K562 (cell line): ENCODE data around the gene HS3ST5. TPM values are rescaled to one million over a fixed set of nuclear protein-coding genes. Genes with fewer than 3 reads are reported as not detected.

Experiments used
- ATAC-seq: fragments of 200-7000 bp; cut with Tn5 transposase; 3 replicates; pipeline ENCODE4 v1.9.1; 2020; ENCODE audit warnings: moderate library complexity
- BruUV-seq: library from RNA; stranded (reverse); fragments of 400-500 nt; replicated peaks from 2 replicates; lab custom pipeline; 2021; lab: Mats Ljungman, UMichigan
- CTCF ChIA-PET: fragments of 300-600 bp; formaldehyde crosslinking; extraction: SDS; loops from one replicate; lab custom pipeline; 2021; ENCODE audit warnings: low intra/inter-chr PET ratio; lab: Yijun Ruan, JAX
- POLR2A ChIA-PET: fragments of 300-600, 350-650 bp; sonication (Branson Sonifier 250); formaldehyde crosslinking; extraction: SDS; loops from one replicate; lab custom pipeline; 2021; ENCODE audit warnings: antibody characterized with exemption, inconsistent platforms; lab: Yijun Ruan, JAX
- DNase-seq, 4 experiments: peaks; one replicate each; pipeline versions ENCODE4 v3.0.0 to v3.0.0-alpha.2; 2011 to 2018; ENCODE audit warnings: low spot score in 3 of 4, mixed read lengths in 3 of 4; ENCODE audit errors: extremely low read depth in 1 of 4
- FAIRE-seq: peaks from 2 replicates; lab custom pipeline; 2011; peaks lifted over from hg19 to GRCh38; lab: Jason Lieb, UNC
- H2AFZ ChIP-seq: 2 replicates; pipeline ENCODE4 v1.6.0; 2011; ENCODE audit warnings: low read depth, low read length, control low read depth, inconsistent platforms
- H3K27ac ChIP-seq: fragments of 200-600 bp; 3 replicates; pipeline ENCODE4 v1.8.0; 2011; ENCODE audit warnings: low read depth, mild to moderate bottlenecking, control low read depth, inconsistent platforms, low read length, moderate library complexity, mixed read lengths; ENCODE audit errors: extremely low read depth
- H3K27me3 ChIP-seq, 2 experiments: fragments of 300-600 bp in 1 of 2; 2 replicates in 1 of 2; 3 replicates in 1 of 2; pipeline versions ENCODE4 v1.6.0 to v1.8.0; 2011; ENCODE audit warnings: inconsistent platforms in 2 of 2, low read length in 2 of 2, mild to moderate bottlenecking in 1 of 2, mixed read lengths in 1 of 2, moderate library complexity in 1 of 2; ENCODE audit not compliant: control insufficient read depth in 2 of 2, insufficient read depth in 2 of 2
- H3K36me3 ChIP-seq: fragments of 300-600 bp; 3 replicates; pipeline ENCODE4 v1.8.0; 2011; ENCODE audit warnings: mild to moderate bottlenecking, low read length, inconsistent platforms; ENCODE audit not compliant: control insufficient read depth, insufficient read depth
- H3K4me1 ChIP-seq, 2 experiments: fragments of 200-600 bp in 1 of 2; replicated peaks in 1 of 2; 2 replicates in 1 of 2; 3 replicates in 1 of 2; pipeline versions ENCODE4 v1.5.1 to v1.8.0; 2011; ENCODE audit warnings: inconsistent platforms in 2 of 2, low read length in 2 of 2, mild to moderate bottlenecking in 1 of 2, mixed read lengths in 1 of 2, moderate library complexity in 1 of 2; ENCODE audit not compliant: control insufficient read depth in 2 of 2, insufficient read depth in 2 of 2
- H3K4me2 ChIP-seq: 2 replicates; pipeline ENCODE4 v1.6.1; 2011; ENCODE audit warnings: low read length, control low read depth, inconsistent platforms, mixed read lengths; ENCODE audit not compliant: insufficient read depth
- H3K4me3 ChIP-seq: fragments of 200-600 bp; sonication (generic), shearing (Covaris generic); 2 replicates; pipeline ENCODE4 v1.5.1; 2016; ENCODE audit warnings: control low read depth, inconsistent platforms
- H3K79me2 ChIP-seq: fragments of 200-600 bp; 3 replicates; pipeline ENCODE4 v1.8.0; 2011; ENCODE audit warnings: low read length, inconsistent platforms; ENCODE audit not compliant: control insufficient read depth, insufficient read depth
- H3K9ac ChIP-seq, 2 experiments: 2 replicates each; pipeline versions ENCODE4 v1.6.0 to v1.6.1; 2011; ENCODE audit warnings: low read depth in 2 of 2, low read length in 2 of 2, control low read depth in 1 of 2, inconsistent platforms in 1 of 2, mild to moderate bottlenecking in 1 of 2, mixed read lengths in 1 of 2; ENCODE audit not compliant: insufficient read depth in 1 of 2
- H3K9me1 ChIP-seq: one replicate; pipeline ENCODE4 v1.6.0; 2011; ENCODE audit warnings: inconsistent platforms, mild to moderate bottlenecking, low read length, moderate library complexity; ENCODE audit not compliant: control insufficient read depth, insufficient read depth
- H3K9me3 ChIP-seq: replicated peaks from 2 replicates; pipeline ENCODE4 v1.5.1; 2011; ENCODE audit warnings: low read depth, low read length, inconsistent platforms; ENCODE audit not compliant: control insufficient read depth, insufficient read depth
- H4K20me1 ChIP-seq: replicated peaks from 2 replicates; pipeline ENCODE4 v1.6.1; 2011; ENCODE audit warnings: low read length, inconsistent platforms, mixed read lengths; ENCODE audit not compliant: control insufficient read depth, insufficient read depth
- EWSR1 ChIP-seq: fragments of 450-650 bp; IDR thresholded peaks from 2 replicates; pipeline ENCODE4 v1.6.1; 2018; ENCODE audit warnings: borderline replicate concordance, mild to moderate bottlenecking, low read depth, moderate library complexity; ENCODE audit not compliant: partially characterized antibody
- MCM5 ChIP-seq: fragments of 450-650 bp; IDR thresholded peaks from 2 replicates; pipeline ENCODE4 v1.6.1; 2016; ENCODE audit warnings: low read depth
- STAT5B ChIP-seq: fragments of 250-450 bp; sonication (Bioruptor Pico); IDR thresholded peaks from 2 replicates; pipeline ENCODE4 v1.8.0; 2021; ENCODE audit warnings: mild to moderate bottlenecking, inconsistent platforms
- TAL1 ChIP-seq: fragments of 450-650 bp; IDR thresholded peaks from 2 replicates; pipeline ENCODE4 v1.6.1; 2016; ENCODE audit warnings: mild to moderate bottlenecking
- TCF7L2 ChIP-seq: fragments of 150-350 bp; IDR thresholded peaks from 2 replicates; pipeline ENCODE4 v1.6.1; 2016; ENCODE audit warnings: low read depth, mild to moderate bottlenecking, low read length, moderate library complexity
- TEAD4 ChIP-seq, 2 experiments: sonication (generic) in 1 of 2; formaldehyde crosslinking in 1 of 2; IDR thresholded peaks; 2 replicates each; pipeline versions ENCODE4 v1.6.1 to v1.8.0; 2012 to 2022; ENCODE audit warnings: borderline replicate concordance in 1 of 2, inconsistent platforms in 1 of 2, low read length in 1 of 2, mild to moderate bottlenecking in 1 of 2, missing genetic modification reagents in 1 of 2
- U2AF2 ChIP-seq: fragments of 200-400 bp; formaldehyde crosslinking; optimal IDR thresholded peaks from 2 replicates; pipeline ENCODE3; 2017; ENCODE audit warnings: low read depth, mild to moderate bottlenecking, low read length
- ZNF124 ChIP-seq: sonication (generic); formaldehyde crosslinking; IDR thresholded peaks from 2 replicates; pipeline ENCODE4 v1.8.1; 2022; ENCODE audit warnings: missing genetic modification reagents
- ZNF764 ChIP-seq: fragments of 250-450 bp; sonication (Bioruptor Pico); IDR thresholded peaks from 2 replicates; pipeline ENCODE4 v1.4.0; 2020; ENCODE audit warnings: low read depth, mild to moderate bottlenecking, moderate library complexity
- WGBS: fragments of 100-300 bp; shearing (Covaris generic); methylation state at CpG from one replicate; pipeline ENCODE4 v1.1.6; 2016; ENCODE audit warnings: low coverage, mixed read lengths; ENCODE audit not compliant: insufficient coverage; ENCODE audit errors: missing lambda C conversion rate; 5-methylcytosine and 5-hydroxymethylcytosine counted together
- in situ Hi-C: fragments of 300-500 bp; cut with MboI; formaldehyde crosslinking; loops from 4 replicates; pipeline ENCODE4 v1.15.0; 2018; ENCODE audit warnings: inconsistent platforms, mixed read lengths
- intact Hi-C: fragments of 100-400 bp; cut with micrococcal nuclease; formaldehyde crosslinking; loops from 2 replicates; pipeline ENCODE4 v1.14.2; 2022
- polyA plus RNA-seq, 8 experiments: library from polyadenylated mRNA; depleted of rRNA in 4 of 8; stranded (reverse) in 5 of 8; unstranded in 3 of 8; fragments of >200 nt; fragmentation: Nextera tagmentation in 2 of 8; fragmentation: Illumina TruSeq in 1 of 8; extraction: Ambion mirVana in 2 of 8; extraction: Trizol in 1 of 8; gene quantifications; 2 replicates each; pipeline versions ENCODE4 v1.2.1 to v1.2.3, GENCODE V29; 2011 to 2014; ENCODE audit warnings: inconsistent platforms in 1 of 8, missing spikeins in 1 of 8
- total RNA-seq, 7 experiments: library from RNA; depleted of rRNA in 6 of 7; stranded (reverse); fragments of >200 nt in 6 of 7; fragmentation: Illumina TruSeq in 2 of 7; extraction: Trizol in 2 of 7; gene quantifications; 2 replicates each; pipeline versions ENCODE4 v1.2.1 to v1.2.3, GENCODE V29; 2011 to 2021; ENCODE audit warnings: low replicate concordance in 1 of 7
- TF ChIP-seq, protein P1 (sequence below): sonication (generic); formaldehyde crosslinking; IDR thresholded peaks from 2 replicates; pipeline ENCODE4 v1.8.0; 2023; ENCODE audit warnings: missing genetic modification reagents, mild to moderate bottlenecking, borderline replicate concordance
- TF ChIP-seq, protein P2 (sequence below): fragments of 250-450 bp; sonication (Bioruptor Pico); IDR thresholded peaks from 2 replicates; pipeline ENCODE4 v1.4.0; 2020; ENCODE audit warnings: mild to moderate bottlenecking, moderate library complexity
- TF ChIP-seq, protein P3 (sequence below): conservative IDR thresholded peaks from 2 replicates; pipeline ENCODE4 v1.6.1; 2011; ENCODE audit warnings: low read depth, mild to moderate bottlenecking, low read length; ENCODE audit not compliant: control insufficient read depth

The HS3ST5 gene
- total and polyA plus RNA-seq, 9 of the 15 experiments (the other 6 are each of a cell fraction or from before 2014, with no cell fraction given) = not detected

DNA sequence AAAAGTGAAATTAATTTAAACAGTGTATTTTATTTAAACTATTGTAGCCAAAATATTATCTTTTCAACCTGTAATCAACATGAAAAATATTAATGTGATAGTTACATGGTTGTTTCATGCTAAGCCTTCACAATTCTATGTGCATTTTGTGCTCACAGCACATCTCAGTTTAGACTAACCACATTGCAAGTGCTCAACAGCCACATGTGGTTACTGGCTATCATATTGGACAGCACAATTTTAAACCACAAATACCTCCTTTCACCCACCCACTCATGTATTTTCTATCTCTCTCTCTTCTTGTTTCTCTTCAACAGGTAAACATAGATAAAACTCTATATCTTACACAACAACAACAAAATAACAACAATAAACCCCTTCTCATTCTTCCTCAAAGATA, 12.5 kb upstream of the HS3ST5 start (continued):
- TF ChIP-seq, protein P1, sequence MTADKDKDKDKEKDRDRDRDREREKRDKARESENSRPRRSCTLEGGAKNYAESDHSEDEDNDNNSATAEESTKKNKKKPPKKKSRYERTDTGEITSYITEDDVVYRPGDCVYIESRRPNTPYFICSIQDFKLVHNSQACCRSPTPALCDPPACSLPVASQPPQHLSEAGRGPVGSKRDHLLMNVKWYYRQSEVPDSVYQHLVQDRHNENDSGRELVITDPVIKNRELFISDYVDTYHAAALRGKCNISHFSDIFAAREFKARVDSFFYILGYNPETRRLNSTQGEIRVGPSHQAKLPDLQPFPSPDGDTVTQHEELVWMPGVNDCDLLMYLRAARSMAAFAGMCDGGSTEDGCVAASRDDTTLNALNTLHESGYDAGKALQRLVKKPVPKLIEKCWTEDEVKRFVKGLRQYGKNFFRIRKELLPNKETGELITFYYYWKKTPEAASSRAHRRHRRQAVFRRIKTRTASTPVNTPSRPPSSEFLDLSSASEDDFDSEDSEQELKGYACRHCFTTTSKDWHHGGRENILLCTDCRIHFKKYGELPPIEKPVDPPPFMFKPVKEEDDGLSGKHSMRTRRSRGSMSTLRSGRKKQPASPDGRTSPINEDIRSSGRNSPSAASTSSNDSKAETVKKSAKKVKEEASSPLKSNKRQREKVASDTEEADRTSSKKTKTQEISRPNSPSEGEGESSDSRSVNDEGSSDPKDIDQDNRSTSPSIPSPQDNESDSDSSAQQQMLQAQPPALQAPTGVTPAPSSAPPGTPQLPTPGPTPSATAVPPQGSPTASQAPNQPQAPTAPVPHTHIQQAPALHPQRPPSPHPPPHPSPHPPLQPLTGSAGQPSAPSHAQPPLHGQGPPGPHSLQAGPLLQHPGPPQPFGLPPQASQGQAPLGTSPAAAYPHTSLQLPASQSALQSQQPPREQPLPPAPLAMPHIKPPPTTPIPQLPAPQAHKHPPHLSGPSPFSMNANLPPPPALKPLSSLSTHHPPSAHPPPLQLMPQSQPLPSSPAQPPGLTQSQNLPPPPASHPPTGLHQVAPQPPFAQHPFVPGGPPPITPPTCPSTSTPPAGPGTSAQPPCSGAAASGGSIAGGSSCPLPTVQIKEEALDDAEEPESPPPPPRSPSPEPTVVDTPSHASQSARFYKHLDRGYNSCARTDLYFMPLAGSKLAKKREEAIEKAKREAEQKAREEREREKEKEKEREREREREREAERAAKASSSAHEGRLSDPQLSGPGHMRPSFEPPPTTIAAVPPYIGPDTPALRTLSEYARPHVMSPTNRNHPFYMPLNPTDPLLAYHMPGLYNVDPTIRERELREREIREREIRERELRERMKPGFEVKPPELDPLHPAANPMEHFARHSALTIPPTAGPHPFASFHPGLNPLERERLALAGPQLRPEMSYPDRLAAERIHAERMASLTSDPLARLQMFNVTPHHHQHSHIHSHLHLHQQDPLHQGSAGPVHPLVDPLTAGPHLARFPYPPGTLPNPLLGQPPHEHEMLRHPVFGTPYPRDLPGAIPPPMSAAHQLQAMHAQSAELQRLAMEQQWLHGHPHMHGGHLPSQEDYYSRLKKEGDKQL = no peak
- no peak for TF ChIP-seq U2AF2
- TF ChIP-seq ZNF124 (CRISPR knock-in tag) = no peak

DNA sequence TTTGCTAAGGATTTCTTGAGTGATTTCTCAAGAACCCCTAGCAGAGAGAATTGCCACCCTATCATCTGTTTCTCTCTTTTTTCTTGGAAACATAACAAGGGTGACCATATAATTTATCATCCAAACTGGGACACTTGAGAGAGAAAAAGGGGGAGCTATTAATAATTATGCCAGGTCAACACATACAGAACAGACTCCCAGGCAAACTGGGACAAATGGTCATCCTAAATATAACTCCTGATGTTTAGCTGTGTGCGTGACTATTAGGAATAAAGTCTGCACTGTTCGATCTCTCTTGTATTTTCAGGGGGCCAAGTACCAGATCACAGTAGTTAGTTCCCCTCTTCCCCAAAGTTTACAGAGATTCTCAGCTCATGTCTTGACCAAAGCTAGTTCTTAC, 11.7 kb upstream of the HS3ST5 start:
- BruUV-seq = no TSS peak
- Histone ChIP-seq H3K9ac (no peak overlapping the region), H2AFZ (no peak overlapping the region), H3K9me3 (no peaks in the 10 kb centered on the region), H3K4me3 (no peak overlapping the region), H3K27me3 (no peaks in the 10 kb centered on the region), H3K4me1 (no peaks in the 10 kb centered on the region), H3K4me2 (no peak overlapping the region), H3K36me3 (no peaks in the 10 kb centered on the region), H3K9me1 (no peaks in the 10 kb centered on the region), H4K20me1 (no peaks in the 10 kb centered on the region), H3K79me2 (no peaks in the 10 kb centered on the region), H3K27ac (no peak overlapping the region)
- ATAC-seq (no peak), FAIRE-seq (no peak), DNase-seq (no peak)
- ChIA-PET CTCF (no interaction called here), POLR2A (no interaction called here)
- intact Hi-C loops = no loop called here
- in situ Hi-C loops = no loop called here
- 0% methylated on average over 2 of the region's 2 CpGs for WGBS
- TF ChIP-seq EWSR1 (no peak), MCM5 (no peak), ZNF764 (no peak), TAL1 (no peak), STAT5B (CRISPR knock-in tag) (no peak), TEAD4 (IDR thresholded peaks at IDR 0.05; ENCODE audit: low read length) (no peak), TEAD4 (CRISPR knock-in tag; IDR thresholded peaks at IDR 0.05; ENCODE audit: borderline replicate concordance) (no peak), TCF7L2 (no peak)
- TF ChIP-seq, protein P2, sequence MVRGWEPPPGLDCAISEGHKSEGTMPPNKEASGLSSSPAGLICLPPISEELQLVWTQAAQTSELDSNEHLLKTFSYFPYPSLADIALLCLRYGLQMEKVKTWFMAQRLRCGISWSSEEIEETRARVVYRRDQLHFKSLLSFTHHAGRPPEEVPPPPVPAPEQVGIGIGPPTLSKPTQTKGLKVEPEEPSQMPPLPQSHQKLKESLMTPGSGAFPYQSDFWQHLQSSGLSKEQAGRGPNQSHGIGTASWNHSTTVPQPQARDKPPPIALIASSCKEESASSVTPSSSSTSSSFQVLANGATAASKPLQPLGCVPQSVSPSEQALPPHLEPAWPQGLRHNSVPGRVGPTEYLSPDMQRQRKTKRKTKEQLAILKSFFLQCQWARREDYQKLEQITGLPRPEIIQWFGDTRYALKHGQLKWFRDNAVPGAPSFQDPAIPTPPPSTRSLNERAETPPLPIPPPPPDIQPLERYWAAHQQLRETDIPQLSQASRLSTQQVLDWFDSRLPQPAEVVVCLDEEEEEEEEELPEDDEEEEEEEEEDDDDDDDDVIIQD (CRISPR knock-in tag) = no peak
- TF ChIP-seq, protein P3, sequence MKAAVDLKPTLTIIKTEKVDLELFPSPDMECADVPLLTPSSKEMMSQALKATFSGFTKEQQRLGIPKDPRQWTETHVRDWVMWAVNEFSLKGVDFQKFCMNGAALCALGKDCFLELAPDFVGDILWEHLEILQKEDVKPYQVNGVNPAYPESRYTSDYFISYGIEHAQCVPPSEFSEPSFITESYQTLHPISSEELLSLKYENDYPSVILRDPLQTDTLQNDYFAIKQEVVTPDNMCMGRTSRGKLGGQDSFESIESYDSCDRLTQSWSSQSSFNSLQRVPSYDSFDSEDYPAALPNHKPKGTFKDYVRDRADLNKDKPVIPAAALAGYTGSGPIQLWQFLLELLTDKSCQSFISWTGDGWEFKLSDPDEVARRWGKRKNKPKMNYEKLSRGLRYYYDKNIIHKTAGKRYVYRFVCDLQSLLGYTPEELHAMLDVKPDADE = no peak
